OCI-LY3 (cell line): ENCODE measurements around the gene GALNT18.
A peak's percentile ranks its signal among the peaks of the same experiment; 100 is the strongest.

Experiments used
- H2AFZ ChIP-seq: fragments of 200-600, 300-600 bp; shearing (Covaris generic); 2 replicates; pipeline ENCODE4 v1.6.0; 2014; ENCODE audit warnings: antibody characterized with exemption, low read depth, low read length
- H3K27ac ChIP-seq: fragments of 200-600, 300-600 bp; sonication (generic); 2 replicates; pipeline ENCODE4 v1.5.1; 2014; ENCODE audit warnings: mild to moderate bottlenecking, low read length, moderate library complexity, mixed read lengths
- H3K27me3 ChIP-seq: fragments of 200-600, 300-600 bp; sonication (generic); 2 replicates; pipeline ENCODE4 v1.6.1; 2014; ENCODE audit warnings: low read depth, low read length, mixed read lengths
- H3K36me3 ChIP-seq: fragments of 200-600, 300-600 bp; sonication (generic); replicated peaks from 2 replicates; pipeline ENCODE3; 2014; ENCODE audit warnings: low read depth, low read length, mixed read lengths
- H3K4me1 ChIP-seq: fragments of 300-600, 200-600 bp; sonication (generic); 2 replicates; pipeline ENCODE4 v1.6.1; 2014; ENCODE audit warnings: low read length, mixed read lengths
- H3K4me2 ChIP-seq: fragments of 200-600, 300-600 bp; sonication (generic); 2 replicates; pipeline ENCODE4 v1.6.1; 2014; ENCODE audit warnings: low read length, mixed read lengths
- H3K4me3 ChIP-seq: fragments of 300-600, 200-600 bp; sonication (generic); 2 replicates; pipeline ENCODE4 v1.5.1; 2014; ENCODE audit warnings: antibody characterized with exemption, mild to moderate bottlenecking, low read length, moderate library complexity
- H3K79me2 ChIP-seq: fragments of 300-600, 200-600 bp; shearing (Covaris generic); 2 replicates; pipeline ENCODE4 v1.6.1; 2014; ENCODE audit warnings: mild to moderate bottlenecking, low read length, mixed read lengths
- H3K9ac ChIP-seq: fragments of 300-600, 200-600 bp; shearing (Covaris generic); 2 replicates; pipeline ENCODE4 v1.6.0; 2014; ENCODE audit warnings: mild to moderate bottlenecking, low read length, moderate library complexity
- H3K9me3 ChIP-seq: fragments of 200-600, 300-600 bp; shearing (Covaris generic); 2 replicates; pipeline ENCODE4 v1.6.1; 2014; ENCODE audit warnings: low read length, mixed read lengths; ENCODE audit not compliant: insufficient read depth
- H4K20me1 ChIP-seq: fragments of 200-600, 300-600 bp; sonication (generic); 2 replicates; pipeline ENCODE4 v1.6.1; 2016; ENCODE audit warnings: low read length, mixed read lengths; ENCODE audit not compliant: insufficient read depth
- CTCF ChIP-seq: fragments of 200-600, 300-600 bp; sonication (generic); IDR thresholded peaks from 2 replicates; pipeline ENCODE4 v1.5.1; 2014; ENCODE audit warnings: antibody characterized with exemption, low read length, low read depth
- EZH2phosphoT487 ChIP-seq: fragments of 200-600 bp; shearing (Covaris generic); IDR thresholded peaks from 2 replicates; pipeline ENCODE4 v1.6.1; 2018; ENCODE audit warnings: antibody characterized with exemption, mixed run types, low read depth

Gene GALNT18

GRCh38 chr11:11662578-11662977 lies 40.8 kb upstream of the GALNT18 start:
- no peak overlapping the region for H2AFZ ChIP-seq

GRCh38 chr11:11661326-11662040 lies 39.7 kb upstream of the GALNT18 start:
- H3K9me3 ChIP-seq = no peaks in the 10 kb centered on the region
- no peak overlapping the region for H3K9ac ChIP-seq
- no peak overlapping the region for H3K4me2 ChIP-seq
- peaks cover 13% of the 10 kb centered on the region for H3K4me1 ChIP-seq
- no peak overlapping the region for H3K4me3 ChIP-seq
- peaks cover 35% of the 10 kb centered on the region for H3K27me3 ChIP-seq
- no peak overlapping the region for H2AFZ ChIP-seq
- H3K27ac ChIP-seq = no peak overlapping the region
- TF ChIP-seq CTCF (no peak), EZH2phosphoT487 (no peak)
- no peaks in the 10 kb centered on the region for H3K79me2 ChIP-seq
- no peaks in the 10 kb centered on the region for H3K36me3 ChIP-seq
- no peaks in the 10 kb centered on the region for H4K20me1 ChIP-seq

More at GRCh38 chr11:11662578-11662977, 40.8 kb upstream of the GALNT18 start:
- Histone ChIP-seq H3K4me2 (no peak overlapping the region), H3K4me3 (no peak overlapping the region), H3K27ac (no peak overlapping the region), H3K36me3 (no peaks in the 10 kb centered on the region), H3K9me3 (no peaks in the 10 kb centered on the region), H3K27me3 (peaks cover 46% of the 10 kb centered on the region), H3K9ac (no peak overlapping the region), H3K79me2 (no peaks in the 10 kb centered on the region), H4K20me1 (no peaks in the 10 kb centered on the region), H3K4me1 (peaks cover 13% of the 10 kb centered on the region)
- TF ChIP-seq CTCF = no peak
- no peak for TF ChIP-seq EZH2phosphoT487

DNA sequence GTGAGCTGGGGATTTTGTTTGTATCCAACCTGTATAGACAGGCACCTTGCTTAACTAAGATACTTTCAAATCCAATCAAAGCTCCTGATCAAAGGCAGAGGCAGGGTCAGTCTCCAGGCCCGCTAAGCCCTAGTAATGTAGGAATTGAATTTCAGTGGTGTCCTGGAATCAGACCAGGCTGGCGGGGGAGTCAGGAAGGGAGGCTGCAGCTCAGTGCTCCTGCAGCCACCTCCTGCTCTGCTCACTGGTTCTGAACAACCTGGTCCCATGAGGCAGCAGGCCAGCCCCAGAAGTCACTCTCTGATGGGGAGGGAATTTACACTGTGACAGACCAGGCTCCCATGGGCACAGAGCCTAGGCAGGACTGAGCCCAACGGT lies 38.5 kb upstream of the GALNT18 start:
- no peaks in the 10 kb centered on the region for H3K36me3 ChIP-seq
- no peak overlapping the region for H3K9ac ChIP-seq
- H3K9me3 ChIP-seq = no peaks in the 10 kb centered on the region
- peaks cover 13% of the 10 kb centered on the region for H3K4me1 ChIP-seq
- H3K27ac ChIP-seq = no peak overlapping the region
- no peak overlapping the region for H3K4me2 ChIP-seq
- H2AFZ ChIP-seq = no peak overlapping the region
- peaks cover 34% of the 10 kb centered on the region for H3K27me3 ChIP-seq
- no peaks in the 10 kb centered on the region for H3K79me2 ChIP-seq
- no peaks in the 10 kb centered on the region for H4K20me1 ChIP-seq
- no peak overlapping the region for H3K4me3 ChIP-seq
- no peak for TF ChIP-seq EZH2phosphoT487
- no peak for TF ChIP-seq CTCF

GRCh38 chr11:11659567-11660362 lies 38.0 kb upstream of the GALNT18 start:
- peaks cover 13% of the 10 kb centered on the region for H3K4me1 ChIP-seq

More at GRCh38 chr11:11659567-11660362, 38.0 kb upstream of the GALNT18 start:
- no peaks in the 10 kb centered on the region for H3K36me3 ChIP-seq
- no peak overlapping the region for H3K4me3 ChIP-seq
- H4K20me1 ChIP-seq = no peaks in the 10 kb centered on the region
- H2AFZ ChIP-seq = no peak overlapping the region
- H3K79me2 ChIP-seq = no peaks in the 10 kb centered on the region
- H3K4me2 ChIP-seq = no peak overlapping the region
- H3K9ac ChIP-seq = no peak overlapping the region
- H3K27ac ChIP-seq = no peak overlapping the region
- H3K9me3 ChIP-seq = no peaks in the 10 kb centered on the region
- TF ChIP-seq EZH2phosphoT487 (no peak), CTCF (peak; percentile 18; the same call in 1 of the 2 replicates)
- peaks cover 34% of the 10 kb centered on the region for H3K27me3 ChIP-seq
